ENCODE data around the gene TRIM29. TPM values are rescaled to one million over a fixed set of nuclear protein-coding genes. Genes with fewer than 3 reads are reported as not detected.

TRIM29 gene
- total RNA-seq, 1 experiment from 2014 or later = not detected

DNA sequence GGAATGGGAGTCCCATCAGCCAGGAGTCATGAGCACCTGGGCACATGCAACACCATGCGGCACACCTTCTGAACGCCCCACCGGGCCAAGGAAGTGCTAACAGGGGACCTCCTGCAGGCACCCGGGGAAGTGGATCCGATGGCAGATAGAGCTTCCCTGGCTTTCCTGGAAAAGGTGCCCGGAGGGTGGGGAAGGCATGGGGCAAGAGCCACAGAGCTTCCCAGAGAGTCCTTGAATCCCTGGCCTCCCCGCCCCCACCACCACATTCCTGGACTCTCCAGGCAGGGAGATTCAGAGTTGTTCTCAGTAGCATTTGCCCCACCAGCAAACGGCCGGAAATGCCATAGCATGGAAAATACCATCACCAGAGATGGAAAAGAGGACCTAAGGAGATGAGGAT, 8.3 kb downstream of the TRIM29 start:
- no peak overlapping the region for H3K9ac ChIP-seq (ENCODE audit: extremely low read depth, insufficient read length, low read length)
- H2BK5ac ChIP-seq (ENCODE audit: insufficient read length, low read length) = no peak overlapping the region
- no peak overlapping the region for H2BK20ac ChIP-seq (ENCODE audit: low read depth, low read length, poor library complexity, severe bottlenecking)
- peaks cover 68% of the 10 kb centered on the region for H3K27me3 Mint-ChIP-seq (ENCODE audit: low read depth)
- H4K20me1 ChIP-seq (ENCODE audit: control insufficient read depth, insufficient read depth, insufficient read length) = no peaks in the 10 kb centered on the region
- no peak overlapping the region for H3K4me3 Mint-ChIP-seq
- H3K9me3 Mint-ChIP-seq = no peaks in the 10 kb centered on the region
- H3K56ac ChIP-seq (ENCODE audit: insufficient read length, low read depth, low read length) = no peak overlapping the region
- TF ChIP-seq, protein P1, sequence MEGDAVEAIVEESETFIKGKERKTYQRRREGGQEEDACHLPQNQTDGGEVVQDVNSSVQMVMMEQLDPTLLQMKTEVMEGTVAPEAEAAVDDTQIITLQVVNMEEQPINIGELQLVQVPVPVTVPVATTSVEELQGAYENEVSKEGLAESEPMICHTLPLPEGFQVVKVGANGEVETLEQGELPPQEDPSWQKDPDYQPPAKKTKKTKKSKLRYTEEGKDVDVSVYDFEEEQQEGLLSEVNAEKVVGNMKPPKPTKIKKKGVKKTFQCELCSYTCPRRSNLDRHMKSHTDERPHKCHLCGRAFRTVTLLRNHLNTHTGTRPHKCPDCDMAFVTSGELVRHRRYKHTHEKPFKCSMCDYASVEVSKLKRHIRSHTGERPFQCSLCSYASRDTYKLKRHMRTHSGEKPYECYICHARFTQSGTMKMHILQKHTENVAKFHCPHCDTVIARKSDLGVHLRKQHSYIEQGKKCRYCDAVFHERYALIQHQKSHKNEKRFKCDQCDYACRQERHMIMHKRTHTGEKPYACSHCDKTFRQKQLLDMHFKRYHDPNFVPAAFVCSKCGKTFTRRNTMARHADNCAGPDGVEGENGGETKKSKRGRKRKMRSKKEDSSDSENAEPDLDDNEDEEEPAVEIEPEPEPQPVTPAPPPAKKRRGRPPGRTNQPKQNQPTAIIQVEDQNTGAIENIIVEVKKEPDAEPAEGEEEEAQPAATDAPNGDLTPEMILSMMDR (conservative IDR thresholded peaks at IDR 0.05) = no peak
- DNase-seq = no peak
- H2BK15ac ChIP-seq (ENCODE audit: low read depth, low read length) = no peak overlapping the region
- no peaks in the 10 kb centered on the region for H3K9me3 ChIP-seq (ENCODE audit: control insufficient read depth, low read depth, low read length)
- H3T11ph ChIP-seq (ENCODE audit: low read length) = no peak overlapping the region
- H3K79me1 ChIP-seq (ENCODE audit: insufficient read depth, low read depth, low read length, poor library complexity, severe bottlenecking) = no peaks in the 10 kb centered on the region
- no peaks in the 10 kb centered on the region for H3K36me3 Mint-ChIP-seq (ENCODE audit: insufficient read depth in 1 of 3, low read depth in 3 of 3)
- H4K91ac ChIP-seq (ENCODE audit: insufficient read length, low read depth, low read length) = no peak overlapping the region
- H3K27ac ChIP-seq (ENCODE audit: insufficient read length, low read depth, low read length) = no peak overlapping the region
- H3K4me2 ChIP-seq (ENCODE audit: insufficient read depth, insufficient read length, low read length) = no peak overlapping the region
- no peak overlapping the region for H3K18ac ChIP-seq (ENCODE audit: insufficient read length, low read depth, low read length)
- H3K27me3 ChIP-seq (ENCODE audit: insufficient read depth, low read length) = no peaks in the 10 kb centered on the region
- H3K4me1 ChIP-seq (ENCODE audit: insufficient read depth, low read length) = no peaks in the 10 kb centered on the region
- H4K5ac ChIP-seq (ENCODE audit: insufficient read length, low read depth, low read length) = no peak overlapping the region
- no peak overlapping the region for H3K14ac ChIP-seq (ENCODE audit: insufficient read depth, low read length)
- no peaks in the 10 kb centered on the region for H3K79me2 ChIP-seq (ENCODE audit: insufficient read depth, low read length)
- H2BK120ac ChIP-seq (ENCODE audit: low read depth, low read length, poor library complexity, severe bottlenecking) = no peak overlapping the region
- H2AK5ac ChIP-seq (ENCODE audit: insufficient read length, low read length) = no peak overlapping the region
- peaks cover 2 to 3% of the 10 kb centered on the region in 2 experiments; a peak in 3 of 4 replicates for H3K4me1 Mint-ChIP-seq
- no CpG with 5 or more reads among the region's 9 CpGs for WGBS (ENCODE audit: extremely low coverage, insufficient read length, low lambda C conversion rate)
- no peak overlapping the region for H3K27ac Mint-ChIP-seq
- no peak overlapping the region for H2BK12ac ChIP-seq (ENCODE audit: insufficient read length, low read depth, low read length)
- no peak overlapping the region for H3K4ac ChIP-seq (ENCODE audit: low read depth, low read length)
- no peak overlapping the region for H4K8ac ChIP-seq (replicated peaks; ENCODE audit: insufficient read length, low read depth, low read length)
- H3K23me2 ChIP-seq (ENCODE audit: insufficient read length, low read depth, low read length, poor library complexity, severe bottlenecking) = no peaks in the 10 kb centered on the region
- no peak overlapping the region for H2AFZ ChIP-seq (ENCODE audit: low read length)
- no peak overlapping the region for H3K23ac ChIP-seq (ENCODE audit: insufficient read length, low read depth, low read length)

All from H9 (cell line).